Peyer's patch (tissue), 4 donors: ENCODE measurements around the gene NDUFA11. TPM values are rescaled to one million over a fixed set of nuclear protein-coding genes. Genes with fewer than 3 reads are reported as not detected.

Source experiments
- DNase-seq, 3 donors: peaks; one replicate each; pipeline ENCODE4 v3.0.0-alpha.2; 2017 to 2019
- H3K27ac ChIP-seq, 4 donors: fragments of 200-600 bp; sonication (generic); one replicate each; pipeline ENCODE4 v1.5.1; 2016 to 2019
- H3K27me3 ChIP-seq, 2 donors: fragments of 200-600 bp; sonication (generic); one replicate each; pipeline ENCODE4 v1.5.1; 2019
- H3K36me3 ChIP-seq, 3 donors: fragments of 200-600 bp; sonication (generic); one replicate each; pipeline ENCODE4 v1.5.1; 2016 to 2019
- H3K4me1 ChIP-seq, 4 donors: fragments of 200-600 bp; sonication (generic); one replicate each; pipeline ENCODE4 v1.5.1; 2016 to 2019
- H3K4me3 ChIP-seq, 4 donors: fragments of 200-600 bp; sonication (generic); 1 replicate in 3 of 4; 2 replicates in 1 of 4; pipeline ENCODE4 v1.5.1; 2016 to 2019; ENCODE audit warnings: mild to moderate bottlenecking in 1 of 4
- H3K9me3 ChIP-seq, 4 donors: fragments of 200-600 bp; sonication (generic); one replicate each; pipeline ENCODE4 v1.5.1; 2016 to 2019; ENCODE audit warnings: mild to moderate bottlenecking in 1 of 4
- CTCF ChIP-seq, 6 experiments: fragments of 450-650 bp in 4 of 6; fragments of 200-600 bp in 2 of 6; sonication (generic) in 1 of 6; IDR thresholded peaks; one replicate each; pipeline ENCODE4 v1.5.1; 2017 to 2019; ENCODE audit warnings: antibody characterized with exemption in 6 of 6, mild to moderate bottlenecking in 3 of 6, moderate library complexity in 1 of 6
- POLR2A ChIP-seq, 2 donors: fragments of 450-650 bp; IDR thresholded peaks; one replicate each; pipeline ENCODE4 v1.5.1; 2017; ENCODE audit warnings: antibody characterized with exemption in 2 of 2, mild to moderate bottlenecking in 2 of 2, moderate library complexity in 2 of 2
- total RNA-seq, 4 donors: library from RNA; depleted of rRNA; stranded (reverse); fragments of >200 nt; gene quantifications; one replicate each; pipeline ENCODE4 v1.1.0, GENCODE V29; 2016

The NDUFA11 gene
- total RNA-seq, 4 donors from 2014 or later, result 101 to 194 (median 169) TPM

GRCh38 chr19:5949792-5950305 is 46.3 kb upstream of the NDUFA11 start:
- peaks cover 4 to 83% (median 30%) of the 10 kb centered on the region in 4 donors for H3K4me1 ChIP-seq
- no peaks in the 10 kb centered on the region for H3K27me3 ChIP-seq
- DNase-seq, result peak in 1 of 3 donors; percentile 43
- no peaks in the 10 kb centered on the region for H3K9me3 ChIP-seq
- peaks cover 0 to 11% (median 0%) of the 10 kb centered on the region in 3 donors for H3K36me3 ChIP-seq
- H3K4me3 ChIP-seq, result no peak overlapping the region
- peak overlapping the region; percentile 21 to 70 (median 60) for H3K27ac ChIP-seq
- TF ChIP-seq CTCF (IDR thresholded peaks at IDR 0.05) (no peak), POLR2A (IDR thresholded peaks at IDR 0.05) (no peak)

GRCh38 chr19:5948752-5949564 is 45.4 kb upstream of the NDUFA11 start:
- no peak overlapping the region for H3K4me3 ChIP-seq
- peak overlapping the region; percentile 21 to 70 (median 60) for H3K27ac ChIP-seq
- peaks cover 0 to 11% (median 0%) of the 10 kb centered on the region in 3 donors for H3K36me3 ChIP-seq
- DNase-seq, result no peak
- peaks cover 0 to 78% (median 30%) of the 10 kb centered on the region in 4 donors for H3K4me1 ChIP-seq
- no peaks in the 10 kb centered on the region for H3K27me3 ChIP-seq
- TF ChIP-seq POLR2A (IDR thresholded peaks at IDR 0.05) (no peak), CTCF (IDR thresholded peaks at IDR 0.05) (no peak)
- no peaks in the 10 kb centered on the region for H3K9me3 ChIP-seq

GRCh38 chr19:5947435-5947834 is 43.8 kb upstream of the NDUFA11 start:
- Histone ChIP-seq H3K27me3 (no peaks in the 10 kb centered on the region), H3K36me3 (peaks cover 0 to 11% (median 0%) of the 10 kb centered on the region in 3 donors), H3K9me3 (no peaks in the 10 kb centered on the region), H3K4me1 (peaks cover 0 to 77% (median 25%) of the 10 kb centered on the region in 4 donors), H3K4me3 (no peak overlapping the region), H3K27ac (peak overlapping the region; percentile 48 to 70 (median 67))
- DNase-seq, result peak in 1 of 3 donors; percentile 70
- TF ChIP-seq POLR2A (IDR thresholded peaks at IDR 0.05) (no peak), CTCF (IDR thresholded peaks at IDR 0.05) (no peak)

GRCh38 chr19:5943623-5944022 is 40.0 kb upstream of the NDUFA11 start:
- H3K27ac ChIP-seq, result peak overlapping the region in 2 of 4 donors; percentile 44 to 50
- H3K36me3 ChIP-seq, result peaks cover 0 to 34% (median 0%) of the 10 kb centered on the region in 3 donors
- H3K4me1 ChIP-seq, result peaks cover 0 to 44% (median 8%) of the 10 kb centered on the region in 4 donors
- TF ChIP-seq CTCF (IDR thresholded peaks at IDR 0.05) (no peak), POLR2A (IDR thresholded peaks at IDR 0.05) (no peak)
- DNase-seq, result no peak
- H3K27me3 ChIP-seq, result no peaks in the 10 kb centered on the region
- H3K9me3 ChIP-seq, result no peaks in the 10 kb centered on the region
- H3K4me3 ChIP-seq, result no peak overlapping the region

GRCh38 chr19:5943045-5943444 is 39.5 kb upstream of the NDUFA11 start:
- Histone ChIP-seq H3K4me3 (no peak overlapping the region), H3K9me3 (no peaks in the 10 kb centered on the region), H3K27me3 (no peaks in the 10 kb centered on the region), H3K27ac (peak overlapping the region in 2 of 4 donors; percentile 44 to 50), H3K4me1 (peaks cover 0 to 38% (median 3%) of the 10 kb centered on the region in 4 donors), H3K36me3 (peaks cover 0 to 35% (median 0%) of the 10 kb centered on the region in 3 donors)
- no peak for DNase-seq
- no peak for TF ChIP-seq POLR2A (IDR thresholded peaks at IDR 0.05)
- no peak for TF ChIP-seq CTCF (IDR thresholded peaks at IDR 0.05)
